Measurements from ENCODE around the gene C2orf80. TPM values are rescaled to one million over a fixed set of nuclear protein-coding genes. Genes with fewer than 3 reads are reported as not detected.

The C2orf80 gene
- total RNA-seq, 3 donors from 2014 or later, result not detected

- H3K27ac ChIP-seq, result no peak overlapping the region
- intact Hi-C loops (cut with DNase I; ENCODE audit: low total_unique reads), result no loop called here
- TF ChIP-seq POLR2A (IDR thresholded peaks at IDR 0.05), result no peak
- TF ChIP-seq POLR2AphosphoS5 (IDR thresholded peaks at IDR 0.05), result no peak
- TF ChIP-seq CTCF (IDR thresholded peaks at IDR 0.05), result no peak
- no peaks in the 10 kb centered on the region for H3K36me3 ChIP-seq
- no peak for DNase-seq (ENCODE audit: low spot score in 2 of 2)
- H3K4me3 ChIP-seq, result no peak overlapping the region
- no peaks in the 10 kb centered on the region for H3K27me3 ChIP-seq
- no peaks in the 10 kb centered on the region for H3K4me1 ChIP-seq
- no peaks in the 10 kb centered on the region for H3K9me3 ChIP-seq
Measured at GRCh38 chr2:208179028-208179609, 10.7 kb downstream of the C2orf80 start.

GRCh38 chr2:208175840-208176153, 14.0 kb downstream of the C2orf80 start:
- H3K4me3 ChIP-seq, result no peak overlapping the region
- H3K4me1 ChIP-seq, result no peaks in the 10 kb centered on the region
- no peak overlapping the region for H3K27ac ChIP-seq
- no peak for TF ChIP-seq CTCF (IDR thresholded peaks at IDR 0.05)
- no peak for TF ChIP-seq POLR2A (IDR thresholded peaks at IDR 0.05)
- no peak for TF ChIP-seq POLR2AphosphoS5 (IDR thresholded peaks at IDR 0.05)
- no peak for DNase-seq (ENCODE audit: low spot score in 2 of 2)
- intact Hi-C loops (cut with DNase I; ENCODE audit: low total_unique reads), result no loop called here
- no peaks in the 10 kb centered on the region for H3K36me3 ChIP-seq
- H3K27me3 ChIP-seq, result no peaks in the 10 kb centered on the region
- no peaks in the 10 kb centered on the region for H3K9me3 ChIP-seq

- no peak overlapping the region for H3K27ac ChIP-seq
- no peaks in the 10 kb centered on the region for H3K36me3 ChIP-seq
- DNase-seq (ENCODE audit: low spot score in 2 of 2), result peak; percentile 56 to 71
- no peaks in the 10 kb centered on the region for H3K27me3 ChIP-seq
- no peaks in the 10 kb centered on the region for H3K4me1 ChIP-seq
- TF ChIP-seq CTCF (IDR thresholded peaks at IDR 0.05) (peak; percentile 39 to 82 (median 65)), POLR2A (IDR thresholded peaks at IDR 0.05) (no peak)
- H3K4me3 ChIP-seq, result no peak overlapping the region
- intact Hi-C loops (cut with DNase I; ENCODE audit: low total_unique reads), result no loop called here
- no peaks in the 10 kb centered on the region for H3K9me3 ChIP-seq
Measured at GRCh38 chr2:208175069-208175839, 14.6 kb downstream of the C2orf80 start.

- no peak overlapping the region for H3K27ac ChIP-seq
- H3K9me3 ChIP-seq, result no peaks in the 10 kb centered on the region
- TF ChIP-seq CTCF (IDR thresholded peaks at IDR 0.05) (no peak), POLR2AphosphoS5 (IDR thresholded peaks at IDR 0.05) (no peak), POLR2A (IDR thresholded peaks at IDR 0.05) (no peak)
- H3K4me3 ChIP-seq, result no peak overlapping the region
- DNase-seq (ENCODE audit: low spot score in 2 of 2), result no peak
- intact Hi-C loops (cut with DNase I; ENCODE audit: low total_unique reads), result no loop called here
- H3K4me1 ChIP-seq, result no peaks in the 10 kb centered on the region
- no peaks in the 10 kb centered on the region for H3K27me3 ChIP-seq
- H3K36me3 ChIP-seq, result no peaks in the 10 kb centered on the region
Measured at GRCh38 chr2:208174144-208174543, 15.7 kb downstream of the C2orf80 start.

GRCh38 chr2:208172125-208172524, 17.7 kb downstream of the C2orf80 start:
- H3K27me3 ChIP-seq, result no peaks in the 10 kb centered on the region
- no peaks in the 10 kb centered on the region for H3K4me1 ChIP-seq
- TF ChIP-seq POLR2A (IDR thresholded peaks at IDR 0.05) (no peak), POLR2AphosphoS5 (IDR thresholded peaks at IDR 0.05) (no peak), CTCF (IDR thresholded peaks at IDR 0.05) (no peak)
- no peaks in the 10 kb centered on the region for H3K36me3 ChIP-seq
- no peak for DNase-seq (ENCODE audit: low spot score in 2 of 2)
- H3K4me3 ChIP-seq, result no peak overlapping the region
- H3K9me3 ChIP-seq, result no peaks in the 10 kb centered on the region
- H3K27ac ChIP-seq, result no peak overlapping the region
- intact Hi-C loops (cut with DNase I; ENCODE audit: low total_unique reads), result no loop called here

Measured in breast epithelium (tissue), 4 donors.